Caco-2 (cell line): ENCODE measurements around the gene OR10A6. TPM values are rescaled to one million over a fixed set of nuclear protein-coding genes. Genes with fewer than 3 reads are reported as not detected.

Experiments used
- BruUV-seq: library from RNA; stranded (reverse); fragments of 400-500 nt; replicated peaks from 2 replicates; lab custom pipeline; 2021; lab: Mats Ljungman, UMichigan
- CTCF ChIA-PET: fragments of 300-600 bp; sonication (Branson Sonifier 250); formaldehyde crosslinking; loops from one replicate; lab custom pipeline; 2022; ENCODE audit warnings: antibody characterized with exemption; lab: Charles Lee
- POLR2A ChIA-PET: fragments of 300-600 bp; sonication (Branson Sonifier 250); formaldehyde crosslinking; loops from one replicate; lab custom pipeline; 2022; ENCODE audit warnings: antibody characterized with exemption; lab: Charles Lee
- DNase-seq, 2 experiments: peaks; one replicate each; pipeline versions ENCODE4 v3.0.0 to v3.0.0-alpha.2; 2020 to 2022
- H3K27me3 ChIP-seq: replicated peaks from 2 replicates; pipeline ENCODE4 v1.6.0; 2011; ENCODE audit warnings: low read length; ENCODE audit not compliant: control insufficient read depth, insufficient read depth
- H3K36me3 ChIP-seq: 2 replicates; pipeline ENCODE4 v1.5.1; 2011; ENCODE audit warnings: low read length; ENCODE audit not compliant: control insufficient read depth, insufficient read depth
- H3K4me1 ChIP-seq: fragments of 250-450 bp; sonication (Bioruptor Pico); 2 replicates; pipeline ENCODE4 v1.5.1; 2020; ENCODE audit warnings: mild to moderate bottlenecking
- H3K4me3 ChIP-seq: 2 replicates; pipeline ENCODE4 v1.5.1; 2011; ENCODE audit warnings: low read depth, mild to moderate bottlenecking, control low read depth, low read length
- H3K9me3 ChIP-seq: fragments of 250-450 bp; sonication (Bioruptor Pico); 2 replicates; pipeline ENCODE4 v1.5.1; 2020; ENCODE audit warnings: mild to moderate bottlenecking, moderate library complexity
- H3K27ac Mint-ChIP-seq: one replicate; pipeline ENCODE4 v1.8.0; 2022; ENCODE audit warnings: mixed read lengths; ENCODE audit not compliant: unreplicated experiment
- H3K27me3 Mint-ChIP-seq: one replicate; pipeline ENCODE4 v1.8.0; 2022; ENCODE audit warnings: mixed read lengths; ENCODE audit not compliant: insufficient read depth, unreplicated experiment
- H3K36me3 Mint-ChIP-seq: one replicate; pipeline ENCODE4 v1.8.0; 2022; ENCODE audit warnings: mild to moderate bottlenecking, mixed read lengths; ENCODE audit not compliant: insufficient read depth, unreplicated experiment
- H3K4me1 Mint-ChIP-seq: one replicate; pipeline ENCODE4 v1.8.0; 2022; ENCODE audit warnings: low read depth, mixed read lengths; ENCODE audit not compliant: unreplicated experiment
- H3K4me3 Mint-ChIP-seq: one replicate; pipeline ENCODE4 v1.8.0; 2022; ENCODE audit warnings: mild to moderate bottlenecking, moderate library complexity, mixed read lengths; ENCODE audit not compliant: unreplicated experiment
- H3K9me3 Mint-ChIP-seq: one replicate; pipeline ENCODE4 v1.8.0; 2022; ENCODE audit warnings: mixed read lengths; ENCODE audit not compliant: unreplicated experiment
- intact Hi-C: fragments of 100-400 bp; cut with micrococcal nuclease; formaldehyde crosslinking; loops from one replicate; pipeline ENCODE4 v1.10.0; 2022; ENCODE audit not compliant: unreplicated experiment
- total RNA-seq: library from RNA; stranded (reverse); gene quantifications from 2 replicates; pipeline ENCODE4 v1.2.3, GENCODE V29; 2022
- TF ChIP-seq, protein P1 (sequence below), 2 experiments: fragments of 200-600 bp in 1 of 2; IDR thresholded peaks; 1 replicate in 1 of 2; 2 replicates in 1 of 2; pipeline versions ENCODE4 v1.5.1 to v1.8.0; 2011 to 2022; ENCODE audit warnings: antibody characterized with exemption in 1 of 2, control low read depth in 1 of 2, inconsistent platforms in 1 of 2, low read depth in 1 of 2, low read length in 1 of 2, mild to moderate bottlenecking in 1 of 2, moderate library complexity in 1 of 2; ENCODE audit not compliant: insufficient read depth in 1 of 2, severe bottlenecking in 1 of 2, unreplicated experiment in 1 of 2

The OR10A6 gene
- total RNA-seq, 1 experiment from 2014 or later, result not detected

DNA sequence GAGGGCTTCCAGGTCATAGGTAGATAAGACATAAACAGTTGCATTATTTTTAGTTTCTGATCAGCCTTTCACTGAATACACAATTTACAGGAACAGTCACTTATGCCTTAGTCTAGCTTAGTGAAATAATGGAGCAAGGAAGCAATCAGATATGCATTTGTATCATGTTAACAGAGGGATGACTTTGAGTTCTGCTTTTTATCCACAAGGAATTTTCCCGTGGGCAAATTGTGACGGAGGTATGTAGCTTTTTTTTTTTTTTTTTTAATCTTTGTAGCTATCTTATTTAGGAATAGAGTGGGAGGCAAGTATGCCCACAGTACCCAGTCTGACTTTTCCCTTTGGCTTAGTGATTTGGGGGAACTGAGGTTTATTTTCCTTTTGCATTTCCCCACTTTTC, 37.6 kb upstream of the OR10A6 start:
- peaks cover 24% of the 10 kb centered on the region for H3K4me1 ChIP-seq
- CTCF ChIA-PET, result interaction anchor here (0.7 kb wide), 1 partner anchor 23 kb away, joined by 3 read pairs; no protein-coding TSS in a partner anchor

DNA sequence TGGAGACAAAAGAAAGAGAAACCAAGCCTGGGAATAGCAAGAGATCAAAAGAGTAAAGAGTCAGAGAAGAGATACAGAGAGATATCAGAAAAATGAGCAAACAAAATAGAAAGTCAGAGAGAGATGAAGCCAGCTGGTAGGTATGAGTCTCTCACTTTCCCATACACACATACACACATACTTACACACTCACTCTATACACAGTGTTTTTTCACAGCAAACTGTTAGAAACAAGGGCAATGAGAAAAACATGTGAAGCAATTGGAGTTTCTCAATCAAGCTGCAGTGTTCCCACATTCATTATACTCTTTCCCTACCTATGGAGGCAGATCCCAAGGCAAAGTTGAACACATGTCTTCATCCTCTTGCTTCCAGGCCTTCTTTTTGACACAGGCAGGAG, 36.8 kb upstream of the OR10A6 start:
- Mint-ChIP-seq H3K27me3 (no peaks in the 10 kb centered on the region), H3K27ac (peak overlapping the region; percentile 3)
- TF ChIP-seq, protein P1, sequence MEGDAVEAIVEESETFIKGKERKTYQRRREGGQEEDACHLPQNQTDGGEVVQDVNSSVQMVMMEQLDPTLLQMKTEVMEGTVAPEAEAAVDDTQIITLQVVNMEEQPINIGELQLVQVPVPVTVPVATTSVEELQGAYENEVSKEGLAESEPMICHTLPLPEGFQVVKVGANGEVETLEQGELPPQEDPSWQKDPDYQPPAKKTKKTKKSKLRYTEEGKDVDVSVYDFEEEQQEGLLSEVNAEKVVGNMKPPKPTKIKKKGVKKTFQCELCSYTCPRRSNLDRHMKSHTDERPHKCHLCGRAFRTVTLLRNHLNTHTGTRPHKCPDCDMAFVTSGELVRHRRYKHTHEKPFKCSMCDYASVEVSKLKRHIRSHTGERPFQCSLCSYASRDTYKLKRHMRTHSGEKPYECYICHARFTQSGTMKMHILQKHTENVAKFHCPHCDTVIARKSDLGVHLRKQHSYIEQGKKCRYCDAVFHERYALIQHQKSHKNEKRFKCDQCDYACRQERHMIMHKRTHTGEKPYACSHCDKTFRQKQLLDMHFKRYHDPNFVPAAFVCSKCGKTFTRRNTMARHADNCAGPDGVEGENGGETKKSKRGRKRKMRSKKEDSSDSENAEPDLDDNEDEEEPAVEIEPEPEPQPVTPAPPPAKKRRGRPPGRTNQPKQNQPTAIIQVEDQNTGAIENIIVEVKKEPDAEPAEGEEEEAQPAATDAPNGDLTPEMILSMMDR (IDR thresholded peaks at IDR 0.05; ENCODE audit: insufficient read depth in 1 of 2, low read depth in 1 of 2, low read length in 1 of 2, severe bottlenecking in 1 of 2, unreplicated experiment in 1 of 2), result no peak

More for the DNA sequence above, 37.6 kb upstream of the OR10A6 start:
- Histone ChIP-seq H3K4me3 (no peak overlapping the region), H3K9me3 (no peaks in the 10 kb centered on the region), H3K36me3 (no peaks in the 10 kb centered on the region), H3K27me3 (no peaks in the 10 kb centered on the region)
- intact Hi-C loops, result no loop called here
- POLR2A ChIA-PET, result no interaction called here
- Mint-ChIP-seq H3K9me3 (no peaks in the 10 kb centered on the region), H3K27me3 (no peaks in the 10 kb centered on the region), H3K4me1 (peaks cover 22% of the 10 kb centered on the region), H3K4me3 (no peak overlapping the region), H3K36me3 (no peaks in the 10 kb centered on the region), H3K27ac (no peak overlapping the region)
- BruUV-seq, result no TSS peak
- TF ChIP-seq, protein P1 (IDR thresholded peaks at IDR 0.05; ENCODE audit: insufficient read depth in 1 of 2, low read depth in 1 of 2, low read length in 1 of 2, severe bottlenecking in 1 of 2, unreplicated experiment in 1 of 2), result no peak
- DNase-seq, result no peak

DNA sequence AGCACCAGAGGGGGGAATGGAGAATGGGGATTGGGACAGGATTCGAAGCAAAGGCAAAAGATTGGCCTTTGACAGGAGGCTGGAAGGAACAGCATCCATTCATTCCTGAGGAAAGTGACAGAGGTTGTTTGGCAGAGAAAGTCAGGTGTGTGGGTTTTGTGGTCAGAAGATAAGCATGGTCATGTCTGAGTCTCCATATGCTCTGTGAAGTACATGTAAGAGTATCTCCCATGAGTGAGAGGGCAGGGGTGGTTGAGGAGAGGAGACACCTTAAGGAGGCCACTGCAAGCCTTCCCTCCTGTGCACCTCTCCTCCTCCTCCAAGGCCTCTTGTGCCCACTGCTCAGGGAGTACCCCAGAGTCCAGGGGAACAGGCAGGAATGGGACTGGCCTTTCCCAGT, 36.0 kb upstream of the OR10A6 start:
- TF ChIP-seq, protein P1 (IDR thresholded peaks at IDR 0.05; ENCODE audit: insufficient read depth in 1 of 2, low read depth in 1 of 2, low read length in 1 of 2, severe bottlenecking in 1 of 2, unreplicated experiment in 1 of 2), result no peak
- no TSS peak for BruUV-seq
- no peak overlapping the region for H3K4me3 ChIP-seq
- H3K27ac Mint-ChIP-seq, result peak overlapping the region; percentile 3
- H3K27me3 ChIP-seq, result no peaks in the 10 kb centered on the region
- CTCF ChIA-PET, result no interaction called here
- H3K36me3 ChIP-seq, result no peaks in the 10 kb centered on the region
- no peaks in the 10 kb centered on the region for H3K36me3 Mint-ChIP-seq
- H3K4me1 Mint-ChIP-seq, result peaks cover 22% of the 10 kb centered on the region
- no peak overlapping the region for H3K4me3 Mint-ChIP-seq
- no peaks in the 10 kb centered on the region for H3K9me3 Mint-ChIP-seq
- no peak for DNase-seq
- no peaks in the 10 kb centered on the region for H3K27me3 Mint-ChIP-seq
- H3K4me1 ChIP-seq, result peaks cover 24% of the 10 kb centered on the region
- no peaks in the 10 kb centered on the region for H3K9me3 ChIP-seq
- POLR2A ChIA-PET, result no interaction called here
- intact Hi-C loops, result no loop called here

More for the DNA sequence above, 36.8 kb upstream of the OR10A6 start:
- DNase-seq, result no peak
- no peaks in the 10 kb centered on the region for H3K9me3 Mint-ChIP-seq
- POLR2A ChIA-PET, result no interaction called here
- H3K4me1 Mint-ChIP-seq, result peaks cover 22% of the 10 kb centered on the region
- Histone ChIP-seq H3K27me3 (no peaks in the 10 kb centered on the region), H3K9me3 (no peaks in the 10 kb centered on the region), H3K4me1 (peaks cover 24% of the 10 kb centered on the region), H3K4me3 (no peak overlapping the region), H3K36me3 (no peaks in the 10 kb centered on the region)
- BruUV-seq, result no TSS peak
- intact Hi-C loops, result no loop called here
- H3K36me3 Mint-ChIP-seq, result no peaks in the 10 kb centered on the region
- no peak overlapping the region for H3K4me3 Mint-ChIP-seq
- CTCF ChIA-PET, result no interaction called here
